ENCODE measurements around the gene TCEA3.

DNA sequence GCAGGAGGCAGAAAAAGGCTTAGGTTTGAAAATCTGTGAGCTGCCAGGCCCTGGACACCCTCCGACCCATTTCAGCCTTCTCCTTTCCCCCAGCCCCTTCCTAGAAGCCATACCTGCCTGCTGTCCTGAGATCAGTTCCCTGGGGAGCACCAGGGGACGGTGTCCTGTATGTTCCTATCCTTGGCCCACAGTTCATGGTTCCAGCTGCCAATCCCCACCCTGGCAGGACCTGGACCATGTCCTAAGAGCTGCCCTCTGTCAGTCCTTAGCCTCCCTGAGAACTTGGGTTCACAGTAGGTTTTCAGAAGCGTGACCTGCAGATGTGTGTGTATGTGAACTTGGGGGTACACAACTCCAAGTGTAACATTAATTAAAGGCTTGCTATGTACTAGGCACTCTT is 3.8 kb downstream of the TCEA3 start:
- TF ChIP-seq POLR2AphosphoS5 (IDR thresholded peaks at IDR 0.05; ENCODE audit: low read depth), result no peak
- TF ChIP-seq, protein P1, sequence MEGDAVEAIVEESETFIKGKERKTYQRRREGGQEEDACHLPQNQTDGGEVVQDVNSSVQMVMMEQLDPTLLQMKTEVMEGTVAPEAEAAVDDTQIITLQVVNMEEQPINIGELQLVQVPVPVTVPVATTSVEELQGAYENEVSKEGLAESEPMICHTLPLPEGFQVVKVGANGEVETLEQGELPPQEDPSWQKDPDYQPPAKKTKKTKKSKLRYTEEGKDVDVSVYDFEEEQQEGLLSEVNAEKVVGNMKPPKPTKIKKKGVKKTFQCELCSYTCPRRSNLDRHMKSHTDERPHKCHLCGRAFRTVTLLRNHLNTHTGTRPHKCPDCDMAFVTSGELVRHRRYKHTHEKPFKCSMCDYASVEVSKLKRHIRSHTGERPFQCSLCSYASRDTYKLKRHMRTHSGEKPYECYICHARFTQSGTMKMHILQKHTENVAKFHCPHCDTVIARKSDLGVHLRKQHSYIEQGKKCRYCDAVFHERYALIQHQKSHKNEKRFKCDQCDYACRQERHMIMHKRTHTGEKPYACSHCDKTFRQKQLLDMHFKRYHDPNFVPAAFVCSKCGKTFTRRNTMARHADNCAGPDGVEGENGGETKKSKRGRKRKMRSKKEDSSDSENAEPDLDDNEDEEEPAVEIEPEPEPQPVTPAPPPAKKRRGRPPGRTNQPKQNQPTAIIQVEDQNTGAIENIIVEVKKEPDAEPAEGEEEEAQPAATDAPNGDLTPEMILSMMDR (IDR thresholded peaks at IDR 0.05; ENCODE audit: insufficient read depth, low read length), result no peak
- TF ChIP-seq, protein P2, sequence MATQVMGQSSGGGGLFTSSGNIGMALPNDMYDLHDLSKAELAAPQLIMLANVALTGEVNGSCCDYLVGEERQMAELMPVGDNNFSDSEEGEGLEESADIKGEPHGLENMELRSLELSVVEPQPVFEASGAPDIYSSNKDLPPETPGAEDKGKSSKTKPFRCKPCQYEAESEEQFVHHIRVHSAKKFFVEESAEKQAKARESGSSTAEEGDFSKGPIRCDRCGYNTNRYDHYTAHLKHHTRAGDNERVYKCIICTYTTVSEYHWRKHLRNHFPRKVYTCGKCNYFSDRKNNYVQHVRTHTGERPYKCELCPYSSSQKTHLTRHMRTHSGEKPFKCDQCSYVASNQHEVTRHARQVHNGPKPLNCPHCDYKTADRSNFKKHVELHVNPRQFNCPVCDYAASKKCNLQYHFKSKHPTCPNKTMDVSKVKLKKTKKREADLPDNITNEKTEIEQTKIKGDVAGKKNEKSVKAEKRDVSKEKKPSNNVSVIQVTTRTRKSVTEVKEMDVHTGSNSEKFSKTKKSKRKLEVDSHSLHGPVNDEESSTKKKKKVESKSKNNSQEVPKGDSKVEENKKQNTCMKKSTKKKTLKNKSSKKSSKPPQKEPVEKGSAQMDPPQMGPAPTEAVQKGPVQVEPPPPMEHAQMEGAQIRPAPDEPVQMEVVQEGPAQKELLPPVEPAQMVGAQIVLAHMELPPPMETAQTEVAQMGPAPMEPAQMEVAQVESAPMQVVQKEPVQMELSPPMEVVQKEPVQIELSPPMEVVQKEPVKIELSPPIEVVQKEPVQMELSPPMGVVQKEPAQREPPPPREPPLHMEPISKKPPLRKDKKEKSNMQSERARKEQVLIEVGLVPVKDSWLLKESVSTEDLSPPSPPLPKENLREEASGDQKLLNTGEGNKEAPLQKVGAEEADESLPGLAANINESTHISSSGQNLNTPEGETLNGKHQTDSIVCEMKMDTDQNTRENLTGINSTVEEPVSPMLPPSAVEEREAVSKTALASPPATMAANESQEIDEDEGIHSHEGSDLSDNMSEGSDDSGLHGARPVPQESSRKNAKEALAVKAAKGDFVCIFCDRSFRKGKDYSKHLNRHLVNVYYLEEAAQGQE (IDR thresholded peaks at IDR 0.05; ENCODE audit: insufficient replicate concordance, low read depth), result no peak
- TF ChIP-seq GABPA (IDR thresholded peaks at IDR 0.05; ENCODE audit: low read depth), result no peak
- no peak for TF ChIP-seq SPI1 (IDR thresholded peaks at IDR 0.05; ENCODE audit: borderline replicate concordance, low read depth)

Data from HL-60 (cell line).